Nephron (organoid): ENCODE data around the gene PNCK.

Experiments
- H3K27ac Mint-ChIP-seq, 3 experiments: 2 replicates each; pipeline ENCODE4 v1.8.0; 2020; ENCODE audit warnings: mixed read lengths in 3 of 3, mild to moderate bottlenecking in 2 of 3, moderate library complexity in 1 of 3
- H3K27me3 Mint-ChIP-seq: 2 replicates; pipeline ENCODE4 v1.8.0; 2021; ENCODE audit warnings: low read depth, mild to moderate bottlenecking, moderate library complexity, mixed read lengths
- H3K36me3 Mint-ChIP-seq: 2 replicates; pipeline ENCODE4 v1.8.0; 2020; ENCODE audit warnings: low read depth, mixed read lengths
- H3K4me1 Mint-ChIP-seq: 2 replicates; pipeline ENCODE4 v1.8.0; 2020; ENCODE audit warnings: mixed read lengths
- H3K4me3 Mint-ChIP-seq, 3 experiments: 2 replicates each; pipeline ENCODE4 v1.8.0; 2020; ENCODE audit warnings: mild to moderate bottlenecking in 3 of 3, mixed read lengths in 3 of 3, moderate library complexity in 2 of 3
- H3K9me3 Mint-ChIP-seq: 2 replicates; pipeline ENCODE4 v1.8.0; 2020; ENCODE audit warnings: mixed read lengths
- CTCF ChIP-seq, 3 experiments: fragments of 200-600 bp; sonication (generic); IDR thresholded peaks; one replicate each; pipeline ENCODE4 v1.5.0; 2021; ENCODE audit warnings: antibody characterized with exemption in 3 of 3; ENCODE audit not compliant: unreplicated experiment in 3 of 3

The PNCK gene

GRCh38 chrX:153642655-153643430 lies 30.8 kb downstream of the PNCK start:
- TF ChIP-seq CTCF (IDR thresholded peaks at IDR 0.05; ENCODE audit: unreplicated experiment in 3 of 3), result no peak
- peak overlapping the region; percentile 66 to 77 (median 75) for H3K4me3 Mint-ChIP-seq
- H3K9me3 Mint-ChIP-seq, result peaks cover 5% of the 10 kb centered on the region
- peaks cover 48% of the 10 kb centered on the region for H3K27me3 Mint-ChIP-seq
- H3K27ac Mint-ChIP-seq, result peak overlapping the region in 1 of 3 experiments; percentile 56
- H3K4me1 Mint-ChIP-seq, result peaks cover 10% of the 10 kb centered on the region
- no peaks in the 10 kb centered on the region for H3K36me3 Mint-ChIP-seq

DNA sequence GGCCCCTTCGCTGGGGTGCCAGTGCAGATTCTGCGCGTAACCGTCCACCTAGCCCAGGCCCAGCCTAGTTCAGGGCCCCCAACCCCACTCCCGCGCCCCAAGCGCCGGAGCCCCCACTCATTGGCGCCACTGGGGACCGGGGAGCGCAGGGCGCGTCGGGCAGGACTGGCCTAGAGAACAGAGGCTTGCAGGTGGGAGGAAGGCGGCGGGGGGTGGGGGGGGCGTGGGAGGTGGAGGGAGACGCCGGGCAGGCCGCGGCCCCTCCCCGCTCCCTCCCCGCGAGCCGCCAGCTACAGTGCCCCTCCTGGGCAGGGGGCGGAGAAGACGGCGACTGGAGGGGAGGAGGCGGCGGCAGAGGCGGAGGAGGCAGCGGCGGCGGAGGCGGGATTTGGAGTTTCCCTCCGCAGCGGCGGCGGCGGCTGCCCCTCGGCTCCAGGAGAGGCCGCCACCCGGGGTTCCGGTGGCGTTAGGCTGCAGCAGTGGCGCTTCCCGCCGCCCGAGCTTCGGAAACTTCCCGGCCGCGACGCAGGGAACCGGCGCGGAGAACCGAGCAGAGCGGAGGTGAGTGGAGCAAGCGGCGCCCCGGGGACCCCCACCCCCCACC lies 31.5 kb downstream of the PNCK start:
- Mint-ChIP-seq H3K36me3 (no peaks in the 10 kb centered on the region), H3K4me1 (peaks cover 13% of the 10 kb centered on the region), H3K27me3 (peaks cover 44% of the 10 kb centered on the region), H3K4me3 (no peak overlapping the region), H3K27ac (no peak overlapping the region), H3K9me3 (peaks cover 5% of the 10 kb centered on the region)
- no peak for TF ChIP-seq CTCF (IDR thresholded peaks at IDR 0.05; ENCODE audit: unreplicated experiment in 3 of 3)

DNA sequence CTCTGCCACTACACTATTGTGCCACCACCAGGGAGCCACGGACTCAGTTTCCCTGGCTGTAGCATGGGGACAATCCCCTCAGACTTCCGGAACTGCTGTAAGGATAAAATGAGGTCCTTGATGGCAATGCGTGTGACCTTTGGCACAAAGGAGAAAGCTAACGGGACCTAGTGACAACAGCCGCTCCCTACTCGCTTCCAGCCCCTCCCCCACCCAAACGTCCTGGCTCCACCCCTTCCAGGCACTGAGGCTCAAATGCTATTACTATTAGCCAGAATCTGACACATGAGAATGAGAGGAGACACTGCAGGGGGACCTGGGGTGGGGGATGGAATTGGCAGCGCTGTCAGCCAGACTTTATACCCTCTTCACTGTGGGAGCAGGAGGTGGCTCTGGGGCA lies 32.0 kb downstream of the PNCK start:
- Mint-ChIP-seq H3K36me3 (no peaks in the 10 kb centered on the region), H3K27me3 (peaks cover 44% of the 10 kb centered on the region), H3K9me3 (peaks cover 5% of the 10 kb centered on the region), H3K27ac (no peak overlapping the region), H3K4me1 (peaks cover 13% of the 10 kb centered on the region), H3K4me3 (peak overlapping the region; percentile 10 to 59 (median 43))
- no peak for TF ChIP-seq CTCF (IDR thresholded peaks at IDR 0.05; ENCODE audit: unreplicated experiment in 3 of 3)

DNA sequence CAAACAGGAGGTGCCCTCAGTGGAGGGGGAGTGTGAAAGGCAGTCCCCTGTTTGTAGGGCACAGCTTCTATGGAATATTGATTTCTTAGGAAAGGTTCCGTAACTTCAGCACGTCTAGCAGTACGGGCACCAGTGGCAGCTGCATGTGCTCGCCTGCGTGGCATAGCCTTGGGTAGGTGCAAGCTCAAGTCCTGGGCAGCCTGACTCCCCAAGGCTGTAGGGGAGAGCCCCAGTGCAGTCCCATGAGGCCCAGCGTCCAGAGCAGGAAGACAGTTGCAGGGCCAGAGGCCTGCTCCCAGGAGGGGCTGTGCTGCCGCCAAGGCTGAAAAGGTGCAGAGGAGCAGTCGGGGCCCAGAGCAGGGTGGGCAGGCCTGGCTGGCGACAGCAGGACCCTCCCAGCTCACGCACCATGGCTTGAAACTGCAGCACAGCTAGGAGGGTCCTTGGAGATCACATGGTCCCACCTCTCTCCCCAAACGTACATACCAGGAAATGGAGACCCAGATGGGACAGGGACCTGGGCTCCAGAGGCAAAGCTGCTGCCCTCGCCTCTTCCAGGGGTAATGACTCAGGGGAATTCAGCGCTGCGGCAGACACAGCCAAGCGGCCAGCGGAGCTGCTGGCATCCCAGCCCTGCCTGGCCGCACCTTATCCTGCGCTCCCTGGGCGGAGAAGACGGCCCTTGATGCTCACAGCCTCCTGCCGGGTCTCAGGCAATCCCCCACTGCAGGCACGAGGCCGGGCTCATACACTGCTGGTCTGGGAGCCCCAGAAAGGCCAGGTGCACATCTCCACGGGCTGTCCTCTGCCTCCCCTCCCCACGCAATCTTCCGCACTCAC lies 32.7 kb downstream of the PNCK start:
- H3K36me3 Mint-ChIP-seq, result no peaks in the 10 kb centered on the region
- no peak overlapping the region for H3K27ac Mint-ChIP-seq
- H3K4me3 Mint-ChIP-seq, result peak overlapping the region in 2 of 3 experiments; percentile 43 to 48
- H3K4me1 Mint-ChIP-seq, result peaks cover 13% of the 10 kb centered on the region
- no peak for TF ChIP-seq CTCF (IDR thresholded peaks at IDR 0.05; ENCODE audit: unreplicated experiment in 3 of 3)
- H3K9me3 Mint-ChIP-seq, result peaks cover 5% of the 10 kb centered on the region
- peaks cover 39% of the 10 kb centered on the region for H3K27me3 Mint-ChIP-seq

- no peak for TF ChIP-seq CTCF (IDR thresholded peaks at IDR 0.05; ENCODE audit: unreplicated experiment in 3 of 3)
- Mint-ChIP-seq H3K4me3 (no peak overlapping the region), H3K27ac (no peak overlapping the region), H3K27me3 (peaks cover 31% of the 10 kb centered on the region), H3K4me1 (peaks cover 14% of the 10 kb centered on the region), H3K9me3 (peaks cover 6% of the 10 kb centered on the region), H3K36me3 (no peaks in the 10 kb centered on the region)
Observed at GRCh38 chrX:153640045-153640686, 33.4 kb downstream of the PNCK start.
